ENCODE data around the gene PTPN14.

GRCh38 chr1:214416858-214417257 is 134.5 kb downstream of the PTPN14 start:
- no peak for TF ChIP-seq CTCF (conservative IDR thresholded peaks at IDR 0.05; ENCODE audit: low read depth in 2 of 2)
- TF ChIP-seq EZH2 (IDR thresholded peaks at IDR 0.05; ENCODE audit: low read depth, unreplicated experiment): no peak
- TF ChIP-seq EZH2phosphoT487 (IDR thresholded peaks at IDR 0.05; ENCODE audit: unreplicated experiment): no peak
- no peak for TF ChIP-seq JUNB (IDR thresholded peaks at IDR 0.05; ENCODE audit: unreplicated experiment)

Measured in GM23338 (cell line).